HCT116 (cell line): Measurements from ENCODE around the gene FRMD8. TPM values are rescaled to one million over a fixed set of nuclear protein-coding genes. Genes with fewer than 3 reads are reported as not detected.

Experiments
- ATAC-seq: fragments of 200-7000 bp; cut with Tn5 transposase; 2 replicates; pipeline ENCODE4 v1.9.1; 2020; ENCODE audit warnings: mild to moderate bottlenecking, moderate library complexity
- BruUV-seq: library from RNA; stranded (reverse); fragments of 400-500 nt; replicated peaks from 2 replicates; lab custom pipeline; 2021; lab: Mats Ljungman, UMichigan
- CTCF ChIA-PET: fragments of 300-600 bp; sonication (Branson Sonifier 250); formaldehyde crosslinking; loops from one replicate; lab custom pipeline; 2021; ENCODE audit warnings: antibody characterized with exemption; lab: Charles Lee
- POLR2A ChIA-PET: fragments of 300-600, 350-600 bp; sonication (Branson Sonifier 250); formaldehyde crosslinking; loops from one replicate; lab custom pipeline; 2021; ENCODE audit warnings: antibody characterized with exemption; lab: Charles Lee
- RAD21 ChIA-PET, 2 experiments: fragments of 300-600 bp; sonication (Branson Sonifier 250); formaldehyde crosslinking; loops; one replicate each; lab custom pipeline; 2023; ENCODE audit warnings: low total read pairs in 2 of 2; ENCODE audit not compliant: uncharacterized antibody in 2 of 2, unreplicated experiment in 2 of 2, low non-redundant PET in 1 of 2; lab: Charles Lee
- DNase-seq: peaks from one replicate; pipeline ENCODE4 v3.0.0-alpha.2; 2010; ENCODE audit warnings: low read depth, low spot score
- H2AFZ ChIP-seq: fragments of 200-600 bp; shearing (Covaris generic), sonication (generic); 2 replicates; pipeline ENCODE4 v1.6.1; 2017; ENCODE audit warnings: low read depth, mixed run types, mixed read lengths, antibody characterized with exemption, low read length; ENCODE audit not compliant: poor library complexity, severe bottlenecking
- H3K27ac ChIP-seq: 2 replicates; pipeline ENCODE4 v1.5.1; 2012; ENCODE audit warnings: low read depth, low read length
- H3K27me3 ChIP-seq: fragments of 200-600 bp; sonication (generic); 2 replicates; pipeline ENCODE4 v1.6.1; 2016; ENCODE audit warnings: mixed run types, low read length, mixed read lengths; ENCODE audit not compliant: insufficient read depth
- H3K36me3 ChIP-seq, 2 experiments: fragments of 200-500 bp in 1 of 2; fragments of 200-600 bp in 1 of 2; sonication (Bioruptor generic) in 1 of 2; sonication (generic) in 1 of 2; 2 replicates each; pipeline versions ENCODE4 v1.5.1 to v1.6.1; 2014 to 2016; ENCODE audit warnings: low read length in 2 of 2, inconsistent platforms in 1 of 2, mixed read lengths in 1 of 2, mixed run types in 1 of 2; ENCODE audit not compliant: insufficient read depth in 2 of 2, control insufficient read depth in 1 of 2
- H3K4me1 ChIP-seq, 2 experiments: fragments of 200-600 bp in 1 of 2; sonication (generic) in 1 of 2; 2 replicates each; pipeline versions ENCODE4 v1.5.1 to v1.6.1; 2012 to 2017; ENCODE audit warnings: low read length in 2 of 2, inconsistent platforms in 1 of 2, mild to moderate bottlenecking in 1 of 2, mixed read lengths in 1 of 2, mixed run types in 1 of 2, moderate library complexity in 1 of 2; ENCODE audit not compliant: insufficient read depth in 2 of 2, control insufficient read depth in 1 of 2
- H3K4me2 ChIP-seq: fragments of 200-600 bp; sonication (generic); 2 replicates; pipeline ENCODE4 v1.6.1; 2017; ENCODE audit warnings: mixed run types, low read length, mixed read lengths
- H3K4me3 ChIP-seq, 2 experiments: fragments of 200-600 bp in 1 of 2; sonication (generic) in 1 of 2; replicated peaks in 1 of 2; 2 replicates each; pipeline ENCODE4 v1.5.1; 2011 to 2016; ENCODE audit warnings: low read length in 2 of 2, control low read depth in 1 of 2, low read depth in 1 of 2, mild to moderate bottlenecking in 1 of 2, mixed read lengths in 1 of 2, mixed run types in 1 of 2
- H3K79me2 ChIP-seq: fragments of 200-600 bp; sonication (generic); 2 replicates; pipeline ENCODE4 v1.6.1; 2017; ENCODE audit warnings: mild to moderate bottlenecking, mixed run types, low read length, moderate library complexity, mixed read lengths; ENCODE audit not compliant: insufficient read depth
- H3K9ac ChIP-seq: fragments of 200-600 bp; sonication (generic); 2 replicates; pipeline ENCODE4 v1.6.1; 2016; ENCODE audit warnings: low read length, mixed read lengths
- H3K9me2 ChIP-seq: fragments of 200-600 bp; sonication (generic), shearing (Covaris generic); 2 replicates; pipeline ENCODE4 v1.6.1; 2017; ENCODE audit warnings: mixed run types, mild to moderate bottlenecking, moderate library complexity; ENCODE audit not compliant: insufficient read depth
- H3K9me3 ChIP-seq, 2 experiments: fragments of 200-500 bp in 1 of 2; fragments of 200-600 bp in 1 of 2; sonication (Bioruptor generic) in 1 of 2; sonication (generic) in 1 of 2; 2 replicates each; pipeline ENCODE4 v1.6.1; 2014 to 2017; ENCODE audit warnings: low read length in 2 of 2, mixed read lengths in 2 of 2, inconsistent platforms in 1 of 2, low read depth in 1 of 2, mild to moderate bottlenecking in 1 of 2, mixed run types in 1 of 2, moderate library complexity in 1 of 2; ENCODE audit not compliant: control insufficient read depth in 1 of 2, insufficient read depth in 1 of 2
- H4K20me1 ChIP-seq: fragments of 200-600 bp; sonication (generic), shearing (Covaris generic); 2 replicates; pipeline ENCODE4 v1.6.1; 2017; ENCODE audit warnings: mixed run types, mild to moderate bottlenecking, moderate library complexity; ENCODE audit not compliant: insufficient read depth
- CBX3 ChIP-seq: IDR thresholded peaks from 2 replicates; pipeline ENCODE4 v1.6.1; 2012; ENCODE audit warnings: low read depth
- POLR2AphosphoS5 ChIP-seq: IDR thresholded peaks from 2 replicates; pipeline ENCODE4 v1.6.1; 2011; ENCODE audit warnings: mild to moderate bottlenecking, low read depth, low read length, moderate library complexity
- SRF ChIP-seq: IDR thresholded peaks from 2 replicates; pipeline ENCODE4 v1.6.1; 2012; ENCODE audit warnings: low read depth
- ZFX ChIP-seq: fragments of 450-650 bp; IDR thresholded peaks from 2 replicates; pipeline ENCODE4 v1.6.1; 2017
- intact Hi-C: fragments of 100-400 bp; cut with micrococcal nuclease; formaldehyde crosslinking; loops from 2 replicates; pipeline ENCODE4 v1.10.0; 2022
- total RNA-seq: library from RNA; stranded (reverse); gene quantifications from one replicate; pipeline ENCODE4 v1.2.1, GENCODE V29; 2021; ENCODE audit not compliant: unreplicated experiment
- TF ChIP-seq, protein P1 (sequence below): IDR thresholded peaks from 2 replicates; pipeline ENCODE4 v1.6.1; 2012
- TF ChIP-seq, protein P2 (sequence below): IDR thresholded peaks from 2 replicates; pipeline ENCODE4 v1.6.1; 2011; ENCODE audit warnings: mild to moderate bottlenecking, low read length, moderate library complexity; ENCODE audit not compliant: insufficient replicate concordance; ENCODE audit errors: extremely low read depth
- TF ChIP-seq, protein P3 (sequence below): IDR thresholded peaks from 2 replicates; pipeline ENCODE4 v1.6.1; 2012

The FRMD8 gene
- total RNA-seq, 1 experiment from 2014 or later: 35.8 TPM

DNA sequence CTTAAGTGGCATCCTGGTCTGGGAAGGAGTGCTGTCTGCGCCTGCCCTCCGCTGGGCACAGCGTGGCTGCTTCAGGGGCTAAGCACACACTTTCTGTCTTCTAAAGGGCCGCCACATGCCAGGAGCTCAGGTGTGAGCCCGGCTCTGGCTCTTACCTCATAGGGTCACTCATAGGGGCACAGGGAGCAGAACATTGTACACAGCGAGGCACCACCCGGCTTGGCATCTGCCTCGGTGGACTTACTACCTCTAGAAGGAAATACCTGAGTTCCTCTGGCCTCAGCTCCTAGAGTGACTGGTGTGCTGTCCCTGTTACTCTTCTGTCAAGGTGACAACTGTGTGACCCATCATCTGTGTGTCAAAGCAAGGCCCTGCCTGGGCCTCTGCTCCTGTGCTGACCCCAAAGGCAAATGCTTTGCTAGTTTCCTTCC lies 49.6 kb downstream of the FRMD8 start:
- TF ChIP-seq, protein P1, sequence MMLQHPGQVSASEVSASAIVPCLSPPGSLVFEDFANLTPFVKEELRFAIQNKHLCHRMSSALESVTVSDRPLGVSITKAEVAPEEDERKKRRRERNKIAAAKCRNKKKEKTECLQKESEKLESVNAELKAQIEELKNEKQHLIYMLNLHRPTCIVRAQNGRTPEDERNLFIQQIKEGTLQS: no peak
- TF ChIP-seq, protein P2, sequence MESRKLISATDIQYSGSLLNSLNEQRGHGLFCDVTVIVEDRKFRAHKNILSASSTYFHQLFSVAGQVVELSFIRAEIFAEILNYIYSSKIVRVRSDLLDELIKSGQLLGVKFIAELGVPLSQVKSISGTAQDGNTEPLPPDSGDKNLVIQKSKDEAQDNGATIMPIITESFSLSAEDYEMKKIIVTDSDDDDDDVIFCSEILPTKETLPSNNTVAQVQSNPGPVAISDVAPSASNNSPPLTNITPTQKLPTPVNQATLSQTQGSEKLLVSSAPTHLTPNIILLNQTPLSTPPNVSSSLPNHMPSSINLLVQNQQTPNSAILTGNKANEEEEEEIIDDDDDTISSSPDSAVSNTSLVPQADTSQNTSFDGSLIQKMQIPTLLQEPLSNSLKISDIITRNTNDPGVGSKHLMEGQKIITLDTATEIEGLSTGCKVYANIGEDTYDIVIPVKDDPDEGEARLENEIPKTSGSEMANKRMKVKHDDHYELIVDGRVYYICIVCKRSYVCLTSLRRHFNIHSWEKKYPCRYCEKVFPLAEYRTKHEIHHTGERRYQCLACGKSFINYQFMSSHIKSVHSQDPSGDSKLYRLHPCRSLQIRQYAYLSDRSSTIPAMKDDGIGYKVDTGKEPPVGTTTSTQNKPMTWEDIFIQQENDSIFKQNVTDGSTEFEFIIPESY: no peak
- peak; percentile 11; the same call in 1 of the 2 replicates for TF ChIP-seq POLR2AphosphoS5
- TF ChIP-seq, protein P3, sequence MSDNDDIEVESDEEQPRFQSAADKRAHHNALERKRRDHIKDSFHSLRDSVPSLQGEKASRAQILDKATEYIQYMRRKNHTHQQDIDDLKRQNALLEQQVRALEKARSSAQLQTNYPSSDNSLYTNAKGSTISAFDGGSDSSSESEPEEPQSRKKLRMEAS: no peak; the same call in 1 of the 2 replicates
- TF ChIP-seq ZFX: no peak
- TF ChIP-seq SRF: no peak
- no peak for TF ChIP-seq CBX3
- Histone ChIP-seq H3K27me3 (no peaks in the 10 kb centered on the region), H3K9ac (no peak overlapping the region), H3K4me1 (peaks cover 8 to 12% of the 10 kb centered on the region in 2 experiments; a peak in 3 of 4 replicates), H3K79me2 (peaks cover 41% of the 10 kb centered on the region), H3K9me2 (no peaks in the 10 kb centered on the region), H2AFZ (no peak overlapping the region), H3K4me2 (no peak overlapping the region), H3K27ac (peak overlapping the region; percentile 19; the same call in 1 of the 2 replicates), H3K9me3 (no peaks in the 10 kb centered on the region), H3K36me3 (peaks cover 0 to 28% of the 10 kb centered on the region in 2 experiments; a peak in 2 of 4 replicates), H4K20me1 (no peaks in the 10 kb centered on the region), H3K4me3 (no peak overlapping the region)
- DNase-seq (no peak), ATAC-seq (0 out of 2 replicates have a peak, but pooled peaks have one; percentile 18)
- POLR2A ChIA-PET: no interaction called here
- BruUV-seq: no TSS peak
- intact Hi-C loops: no loop called here
- CTCF ChIA-PET: no interaction called here
- RAD21 ChIA-PET: no interaction called here
